Astrocyte (in vitro differentiated cells and primary cell): ENCODE results near the gene TNKS1BP1. TPM values are rescaled to one million over a fixed set of nuclear protein-coding genes. Genes with fewer than 3 reads are reported as not detected.

Experiments
- DNase-seq: peaks from one replicate; pipeline ENCODE4 v3.0.0-alpha.2; 2010; ENCODE audit warnings: low read depth
- FAIRE-seq: peaks from 2 replicates; lab custom pipeline; 2011; peaks lifted over from hg19 to GRCh38; lab: Jason Lieb, UNC
- H2AFZ ChIP-seq: 2 replicates; pipeline ENCODE4 v1.6.0; 2012; ENCODE audit warnings: low read depth, low read length, inconsistent platforms
- H3K27ac ChIP-seq: 2 replicates; pipeline ENCODE4 v1.5.1; 2011; ENCODE audit warnings: low read depth, low read length, inconsistent platforms
- H3K27me3 ChIP-seq: 2 replicates; pipeline ENCODE4 v1.6.0; 2011; ENCODE audit warnings: low read length, inconsistent platforms; ENCODE audit not compliant: insufficient read depth
- H3K36me3 ChIP-seq: 2 replicates; pipeline ENCODE4 v1.5.1; 2011; ENCODE audit warnings: low read length, inconsistent platforms; ENCODE audit not compliant: insufficient read depth
- H3K4me1 ChIP-seq: 2 replicates; pipeline ENCODE4 v1.5.1; 2011; ENCODE audit warnings: low read length, inconsistent platforms; ENCODE audit not compliant: insufficient read depth
- H3K4me2 ChIP-seq: 2 replicates; pipeline ENCODE4 v1.6.0; 2012; ENCODE audit warnings: low read length, inconsistent platforms
- H3K4me3 ChIP-seq: 2 replicates; pipeline ENCODE4 v1.5.1; 2011; ENCODE audit warnings: low read depth, mild to moderate bottlenecking, low read length, inconsistent platforms; ENCODE audit not compliant: insufficient read depth
- H3K79me2 ChIP-seq: 2 replicates; pipeline ENCODE4 v1.6.0; 2012; ENCODE audit warnings: mild to moderate bottlenecking, low read length, inconsistent platforms; ENCODE audit not compliant: insufficient read depth
- H3K9ac ChIP-seq: 2 replicates; pipeline ENCODE4 v1.6.0; 2012; ENCODE audit warnings: mild to moderate bottlenecking, low read length, inconsistent platforms
- H3K9me3 ChIP-seq: 2 replicates; pipeline ENCODE4 v1.5.1; 2012; ENCODE audit warnings: low read depth, mild to moderate bottlenecking, low read length, inconsistent platforms; ENCODE audit not compliant: insufficient read depth
- H4K20me1 ChIP-seq: 2 replicates; pipeline ENCODE4 v1.6.0; 2012; ENCODE audit warnings: low read length, inconsistent platforms; ENCODE audit not compliant: insufficient read depth
- H3K27ac Mint-ChIP-seq: one replicate; pipeline ENCODE4 v1.8.0; 2021; ENCODE audit warnings: mild to moderate bottlenecking, mixed read lengths; ENCODE audit not compliant: unreplicated experiment
- H3K27me3 Mint-ChIP-seq: one replicate; pipeline ENCODE4 v1.8.0; 2021; ENCODE audit warnings: low read depth, mixed read lengths; ENCODE audit not compliant: unreplicated experiment
- H3K36me3 Mint-ChIP-seq: one replicate; pipeline ENCODE4 v1.8.0; 2021; ENCODE audit warnings: low read depth, mixed read lengths; ENCODE audit not compliant: unreplicated experiment
- H3K4me1 Mint-ChIP-seq: one replicate; pipeline ENCODE4 v1.8.0; 2021; ENCODE audit warnings: low read depth, mixed read lengths; ENCODE audit not compliant: unreplicated experiment
- H3K4me3 Mint-ChIP-seq: one replicate; pipeline ENCODE4 v1.8.0; 2021; ENCODE audit warnings: mild to moderate bottlenecking, moderate library complexity, mixed read lengths; ENCODE audit not compliant: unreplicated experiment
- H3K9me3 Mint-ChIP-seq: one replicate; pipeline ENCODE4 v1.8.0; 2021; ENCODE audit warnings: mild to moderate bottlenecking, mixed read lengths; ENCODE audit not compliant: unreplicated experiment
- EZH2 ChIP-seq: IDR thresholded peaks from 2 replicates; pipeline ENCODE4 v1.6.1; 2012; ENCODE audit warnings: mild to moderate bottlenecking, low read length, inconsistent platforms; ENCODE audit not compliant: insufficient read depth
- total RNA-seq: library from RNA; stranded (reverse); gene quantifications from 2 replicates; pipeline ENCODE4 v1.2.1, GENCODE V29; 2021
- TF ChIP-seq, protein P1 (sequence below): IDR thresholded peaks from 2 replicates; pipeline ENCODE4 v1.5.1; 2011; ENCODE audit warnings: low read depth, mild to moderate bottlenecking, inconsistent platforms, low read length, moderate library complexity; ENCODE audit not compliant: insufficient read depth

TNKS1BP1 gene
- total RNA-seq, 1 donor from 2014 or later: 149 TPM

DNA sequence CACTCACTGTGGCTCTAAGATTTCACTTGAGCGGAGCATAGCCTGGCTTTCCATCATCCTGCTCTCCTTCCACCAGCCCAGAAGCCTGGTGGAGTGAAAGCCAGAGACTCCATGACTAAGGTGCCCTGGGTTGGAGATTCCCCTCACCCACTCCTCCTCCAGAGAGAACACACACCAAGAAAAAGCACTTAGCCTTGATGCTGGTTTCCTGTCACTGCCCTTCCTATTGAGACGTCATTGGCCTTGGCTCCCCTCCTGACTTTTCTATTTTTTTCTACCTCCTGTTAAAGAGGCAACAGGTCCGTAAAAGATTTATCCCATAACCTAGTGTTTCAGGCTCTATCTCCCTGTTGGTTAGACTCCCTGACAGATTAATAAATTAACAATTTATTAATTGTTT lies 49.2 kb downstream of the TNKS1BP1 start:
- no peak overlapping the region for H3K27ac ChIP-seq
- peaks cover 4% of the 10 kb centered on the region for H3K4me1 ChIP-seq
- H2AFZ ChIP-seq: no peak overlapping the region
- Mint-ChIP-seq H3K27ac (no peak overlapping the region), H3K4me3 (no peak overlapping the region), H3K27me3 (no peaks in the 10 kb centered on the region), H3K4me1 (peaks cover 14% of the 10 kb centered on the region), H3K36me3 (no peaks in the 10 kb centered on the region), H3K9me3 (peaks cover 7% of the 10 kb centered on the region)
- H3K4me3 ChIP-seq: no peak overlapping the region
- no peak overlapping the region for H3K4me2 ChIP-seq
- no peaks in the 10 kb centered on the region for H3K27me3 ChIP-seq
- FAIRE-seq (no peak), DNase-seq (no peak)
- no peaks in the 10 kb centered on the region for H3K36me3 ChIP-seq
- H3K9ac ChIP-seq: no peak overlapping the region
- H3K79me2 ChIP-seq: no peaks in the 10 kb centered on the region
- no peaks in the 10 kb centered on the region for H4K20me1 ChIP-seq
- peaks cover 6% of the 10 kb centered on the region for H3K9me3 ChIP-seq
- TF ChIP-seq, protein P1, sequence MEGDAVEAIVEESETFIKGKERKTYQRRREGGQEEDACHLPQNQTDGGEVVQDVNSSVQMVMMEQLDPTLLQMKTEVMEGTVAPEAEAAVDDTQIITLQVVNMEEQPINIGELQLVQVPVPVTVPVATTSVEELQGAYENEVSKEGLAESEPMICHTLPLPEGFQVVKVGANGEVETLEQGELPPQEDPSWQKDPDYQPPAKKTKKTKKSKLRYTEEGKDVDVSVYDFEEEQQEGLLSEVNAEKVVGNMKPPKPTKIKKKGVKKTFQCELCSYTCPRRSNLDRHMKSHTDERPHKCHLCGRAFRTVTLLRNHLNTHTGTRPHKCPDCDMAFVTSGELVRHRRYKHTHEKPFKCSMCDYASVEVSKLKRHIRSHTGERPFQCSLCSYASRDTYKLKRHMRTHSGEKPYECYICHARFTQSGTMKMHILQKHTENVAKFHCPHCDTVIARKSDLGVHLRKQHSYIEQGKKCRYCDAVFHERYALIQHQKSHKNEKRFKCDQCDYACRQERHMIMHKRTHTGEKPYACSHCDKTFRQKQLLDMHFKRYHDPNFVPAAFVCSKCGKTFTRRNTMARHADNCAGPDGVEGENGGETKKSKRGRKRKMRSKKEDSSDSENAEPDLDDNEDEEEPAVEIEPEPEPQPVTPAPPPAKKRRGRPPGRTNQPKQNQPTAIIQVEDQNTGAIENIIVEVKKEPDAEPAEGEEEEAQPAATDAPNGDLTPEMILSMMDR: no peak
- TF ChIP-seq EZH2: no peak

DNA sequence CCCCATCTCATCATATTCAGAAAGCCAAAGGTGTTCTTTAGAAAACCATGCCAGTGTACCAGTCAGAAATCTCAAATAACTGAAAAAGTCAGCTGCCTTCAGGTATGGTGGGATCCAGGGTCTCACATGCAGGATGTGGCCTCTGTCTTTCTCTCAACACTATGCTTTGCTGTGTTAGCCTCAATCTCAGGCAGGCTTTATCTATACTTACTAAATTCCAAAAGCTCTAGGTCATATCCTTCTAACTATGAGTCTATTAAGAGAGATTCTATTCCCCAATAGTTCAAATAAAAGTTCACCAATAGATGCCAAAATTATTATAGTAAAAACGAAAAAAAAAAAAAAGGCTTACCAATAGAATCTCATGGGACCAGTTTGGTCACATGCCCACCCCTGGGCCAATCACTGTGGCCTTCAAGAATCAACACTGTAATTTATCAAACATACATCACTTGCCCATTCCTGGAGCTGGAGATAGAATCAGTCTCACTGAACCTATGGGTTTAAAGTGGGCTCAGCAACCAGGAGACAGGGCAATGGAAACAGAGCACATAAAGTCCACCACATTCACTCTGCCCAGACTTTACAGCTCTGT lies 49.8 kb downstream of the TNKS1BP1 start:
- H3K27ac ChIP-seq: no peak overlapping the region
- peaks cover 2% of the 10 kb centered on the region for H3K27me3 Mint-ChIP-seq
- H3K4me2 ChIP-seq: no peak overlapping the region
- no peaks in the 10 kb centered on the region for H3K36me3 ChIP-seq
- no peak overlapping the region for H3K4me3 Mint-ChIP-seq
- no peak overlapping the region for H3K27ac Mint-ChIP-seq
- no peak overlapping the region for H3K4me3 ChIP-seq
- peaks cover 7% of the 10 kb centered on the region for H3K9me3 Mint-ChIP-seq
- H3K9ac ChIP-seq: no peak overlapping the region
- peaks cover 4% of the 10 kb centered on the region for H3K4me1 ChIP-seq
- H3K27me3 ChIP-seq: no peaks in the 10 kb centered on the region
- FAIRE-seq: no peak
- H3K9me3 ChIP-seq: peaks cover 6% of the 10 kb centered on the region
- H3K79me2 ChIP-seq: no peaks in the 10 kb centered on the region
- TF ChIP-seq, protein P1: no peak
- no peak for TF ChIP-seq EZH2
- H3K4me1 Mint-ChIP-seq: peaks cover 14% of the 10 kb centered on the region
- no peak overlapping the region for H2AFZ ChIP-seq
- H3K36me3 Mint-ChIP-seq: no peaks in the 10 kb centered on the region
- DNase-seq: no peak
- no peaks in the 10 kb centered on the region for H4K20me1 ChIP-seq

DNA sequence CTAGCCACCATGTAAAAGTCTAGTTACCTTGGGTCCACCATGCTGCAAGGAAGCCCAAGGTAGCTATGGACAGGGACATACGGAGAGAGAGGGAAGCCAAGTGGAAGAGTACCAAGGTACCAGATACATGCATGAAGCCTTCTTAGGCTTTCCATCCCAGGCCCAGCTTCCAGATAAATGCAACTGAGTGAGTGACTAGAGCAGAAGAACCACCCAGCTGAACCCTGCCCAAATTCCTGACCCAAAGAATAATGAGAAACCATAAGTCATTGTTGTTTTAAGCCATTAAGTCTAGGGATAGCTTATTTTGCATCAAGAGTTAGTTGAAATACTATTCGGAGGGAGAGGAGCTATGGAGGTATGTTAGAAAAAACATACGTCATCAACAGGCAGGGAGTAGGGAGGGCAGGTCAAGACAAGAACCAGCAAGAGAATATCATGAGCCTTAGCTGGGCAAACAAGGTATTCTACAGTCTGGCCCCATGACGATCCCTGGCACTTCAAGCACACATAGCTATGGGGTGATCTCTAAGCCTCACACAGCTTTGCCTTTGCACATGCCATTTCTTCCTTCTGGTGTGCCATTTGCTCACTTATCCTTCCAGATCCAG lies 51.2 kb downstream of the TNKS1BP1 start:
- Mint-ChIP-seq H3K9me3 (peaks cover 5% of the 10 kb centered on the region), H3K36me3 (no peaks in the 10 kb centered on the region), H3K27me3 (peaks cover 2% of the 10 kb centered on the region), H3K27ac (no peak overlapping the region), H3K4me3 (no peak overlapping the region), H3K4me1 (peaks cover 8% of the 10 kb centered on the region)
- DNase-seq (no peak), FAIRE-seq (no peak)
- Histone ChIP-seq H4K20me1 (no peaks in the 10 kb centered on the region), H2AFZ (no peak overlapping the region), H3K36me3 (no peaks in the 10 kb centered on the region), H3K27me3 (no peaks in the 10 kb centered on the region), H3K79me2 (no peaks in the 10 kb centered on the region), H3K4me1 (peaks cover 4% of the 10 kb centered on the region), H3K9me3 (peaks cover 6% of the 10 kb centered on the region), H3K27ac (no peak overlapping the region), H3K4me2 (no peak overlapping the region), H3K9ac (no peak overlapping the region), H3K4me3 (no peak overlapping the region)
- no peak for TF ChIP-seq EZH2
- TF ChIP-seq, protein P1: no peak
